Measurements from ENCODE around the gene DERL2.

Gene DERL2

DNA sequence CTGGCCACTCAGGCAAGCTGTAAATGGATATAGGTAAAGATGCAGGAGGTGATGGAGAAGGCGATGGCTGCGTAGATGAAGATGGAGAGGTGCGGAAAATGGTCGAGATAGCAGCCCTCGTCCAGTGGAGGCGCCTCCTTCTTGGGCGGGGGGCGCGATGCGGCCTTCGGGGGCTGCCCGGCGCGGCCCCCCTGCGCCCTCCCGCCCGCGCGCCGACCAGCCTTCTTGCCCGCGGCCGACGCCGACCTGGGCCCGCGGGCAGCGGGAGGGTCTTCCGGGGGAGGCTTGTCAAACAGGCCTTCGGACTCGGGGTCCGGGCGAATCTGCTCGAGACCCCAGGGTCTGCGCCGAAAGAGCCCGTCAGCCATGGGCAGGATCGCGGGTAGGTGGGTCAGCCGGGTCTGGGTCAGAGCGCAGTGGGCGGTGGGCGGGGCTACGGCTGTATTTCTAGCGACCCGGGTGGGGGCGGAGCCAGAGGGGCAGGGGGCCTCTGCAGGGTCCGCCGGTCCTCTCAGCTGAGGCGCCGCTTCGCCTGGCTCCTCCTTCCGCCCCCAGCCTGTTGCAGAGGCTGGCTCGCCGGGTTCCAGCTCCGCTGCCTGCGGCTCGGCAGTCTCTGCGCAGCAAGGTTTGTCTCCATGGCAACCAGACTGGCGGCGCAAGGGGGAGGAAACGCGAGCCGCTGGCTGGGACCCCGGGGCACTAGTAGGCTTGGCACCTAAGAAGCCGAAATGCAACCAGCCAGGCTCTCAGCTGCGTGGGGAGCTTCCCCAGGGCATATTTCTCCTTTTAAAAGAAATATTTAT is 14.8 kb upstream of the DERL2 start:
- peak; percentile 82 for DNase-seq

DNA sequence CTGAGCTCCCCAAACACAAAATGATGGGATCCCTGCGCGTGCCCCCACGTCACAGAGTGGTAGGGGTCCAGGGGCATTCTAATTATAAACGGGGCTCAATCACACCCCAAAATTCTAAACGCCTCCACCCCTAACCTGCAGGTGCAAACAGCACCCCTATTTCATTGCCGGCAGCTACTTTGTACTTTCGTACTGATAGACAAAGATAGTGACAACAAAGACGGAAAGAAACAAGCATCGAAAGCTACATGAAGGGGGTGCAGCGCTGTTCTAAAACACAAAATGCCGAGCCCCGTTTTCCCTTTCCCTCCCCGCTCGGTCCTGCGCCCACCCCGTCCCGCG is 14.2 kb upstream of the DERL2 start:
- peak; percentile 38 for DNase-seq

DNA sequence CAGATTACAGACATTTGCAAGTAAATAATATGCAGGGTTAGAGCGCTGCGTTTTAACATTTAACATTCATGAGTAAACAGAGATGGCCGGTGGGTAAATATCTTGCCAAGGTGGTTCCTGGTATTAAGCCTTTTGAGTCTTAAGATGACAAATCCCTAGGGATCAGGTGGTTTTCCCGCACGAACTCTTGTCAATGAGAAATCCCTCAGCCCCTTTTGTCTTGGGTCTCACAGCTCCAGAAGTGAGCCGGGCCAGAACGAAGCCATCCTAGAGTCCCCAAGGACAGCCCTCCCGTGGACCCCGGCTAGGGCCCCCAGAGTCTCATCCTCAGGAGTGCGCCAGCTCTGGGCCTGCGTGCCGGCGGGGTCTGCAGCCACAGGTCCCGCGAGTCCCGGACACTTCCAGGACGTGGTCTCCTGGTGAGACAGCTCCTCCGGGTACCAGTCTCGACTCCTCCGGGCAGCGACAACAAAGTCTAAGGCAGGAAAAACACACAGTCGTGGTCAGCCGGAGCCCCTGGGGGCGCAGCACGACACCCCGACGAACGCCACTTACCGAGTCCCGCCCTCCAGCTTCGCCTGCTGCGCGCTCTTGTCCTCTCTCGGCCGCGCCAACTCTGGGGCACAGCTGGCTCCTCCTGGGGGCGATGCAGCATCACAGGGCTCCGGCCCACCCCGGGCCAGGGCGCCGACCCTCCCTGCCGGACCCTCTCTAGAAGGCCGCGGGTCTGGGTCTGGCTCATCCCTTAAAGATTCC is 13.7 kb upstream of the DERL2 start:
- DNase-seq = no peak

DNA sequence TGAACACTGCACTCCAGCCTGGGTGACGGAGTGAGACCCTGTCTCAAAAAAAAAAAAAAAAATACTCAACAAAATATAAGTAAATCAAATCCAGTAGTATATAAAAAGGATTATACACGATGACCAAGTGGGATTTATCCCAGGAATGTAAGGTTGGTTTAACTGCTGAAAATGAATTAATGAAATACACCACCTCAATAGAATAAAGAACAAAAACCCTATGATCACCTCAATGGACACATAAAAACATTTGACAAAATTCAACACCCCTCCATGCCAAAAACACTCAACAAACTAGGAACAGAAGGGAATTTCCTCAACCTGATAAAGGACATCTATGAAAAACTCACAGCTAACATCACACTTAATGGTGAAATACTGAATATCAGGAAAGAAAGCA is 7.0 kb upstream of the DERL2 start:
- no peak for DNase-seq

DNA sequence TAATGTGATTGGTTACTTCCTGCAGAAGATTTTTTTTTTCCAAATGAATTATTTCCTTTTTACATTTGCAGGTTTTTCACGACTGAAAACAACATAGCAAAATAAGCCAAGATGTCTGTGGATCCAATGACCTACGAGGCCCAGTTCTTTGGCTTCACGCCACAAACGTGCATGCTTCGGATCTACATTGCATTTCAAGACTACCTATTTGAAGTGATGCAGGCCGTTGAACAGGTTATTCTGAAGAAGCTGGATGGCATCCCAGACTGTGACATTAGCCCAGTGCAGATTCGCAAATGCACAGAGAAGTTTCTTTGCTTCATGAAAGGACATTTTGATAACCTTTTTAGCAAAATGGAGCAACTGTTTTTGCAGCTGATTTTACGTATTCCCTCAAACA is 2.8 kb upstream of the DERL2 start:
- DNase-seq = no peak

DNA sequence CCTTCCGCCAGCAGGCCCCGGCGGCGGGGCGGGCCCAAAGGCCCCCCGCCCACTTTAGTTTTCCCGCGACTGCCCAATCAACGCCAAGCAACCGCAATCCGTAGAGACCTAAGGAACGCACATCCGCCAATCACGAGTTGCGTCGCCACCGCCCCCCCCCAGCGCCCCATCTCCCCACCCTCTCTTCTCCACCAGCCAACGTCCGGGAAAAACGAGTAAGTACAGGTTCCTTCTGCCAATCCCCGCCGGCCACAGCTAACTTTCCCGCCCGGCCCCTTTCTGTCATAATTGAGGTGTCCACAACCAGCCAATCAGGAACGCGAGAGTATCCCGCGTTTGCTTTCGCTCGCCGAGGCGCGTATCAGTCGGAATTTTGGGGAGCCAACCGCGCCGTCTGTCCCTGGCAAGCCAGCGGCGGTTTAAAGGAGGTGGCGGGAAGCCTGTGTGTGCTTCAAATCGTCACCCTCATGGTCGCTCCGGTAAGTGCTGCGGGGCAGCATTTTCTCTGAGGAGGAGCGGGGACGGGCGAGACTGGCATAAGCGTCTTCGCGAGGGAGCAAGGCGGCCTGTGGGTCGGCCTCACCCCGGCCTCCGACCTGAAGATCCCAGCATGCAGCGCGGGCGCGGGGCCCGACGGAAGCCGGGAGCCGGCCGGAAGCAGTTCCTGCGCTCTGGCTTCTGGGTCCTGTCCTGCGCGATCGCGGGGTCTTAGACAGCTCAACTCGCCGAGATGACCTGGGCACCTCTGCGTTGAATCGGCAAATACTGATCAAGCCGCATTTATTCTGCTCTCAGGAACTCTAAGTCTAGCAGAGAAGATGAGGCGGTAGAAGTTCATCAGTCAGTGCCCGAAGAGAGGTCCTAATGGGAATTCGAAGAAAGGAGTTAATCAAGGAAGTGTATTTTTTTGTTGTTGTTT is 487 bp upstream of the DERL2 start, which contains the start of gene MIS12:
TSS of gene MIS12 (plus strand) at position 361 of the 919 bp plus-strand sequence. CDS start 2,297 bp downstream, outside the sequence.
- DNase-seq = peak; percentile 97

DNA sequence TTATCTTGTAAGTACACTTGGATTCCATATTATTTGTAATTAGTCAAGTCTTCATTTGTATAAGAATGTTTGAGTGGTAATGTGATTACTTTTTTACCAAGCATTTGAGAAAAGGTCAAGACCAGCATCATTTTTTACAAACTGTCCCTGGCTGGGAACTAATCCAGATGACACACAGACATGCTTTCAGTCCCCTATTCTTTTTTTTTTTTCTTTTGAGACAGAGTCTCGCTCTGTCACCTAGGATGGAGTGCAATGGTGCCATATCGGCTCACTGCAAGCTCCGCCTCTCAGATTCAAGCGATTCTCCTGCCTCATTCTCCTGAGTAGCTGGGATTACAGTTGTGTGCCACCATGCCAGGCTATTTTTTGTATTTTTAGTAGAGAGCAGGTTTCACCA is 4.5 kb downstream of the DERL2 start:
- no peak for DNase-seq

DNA sequence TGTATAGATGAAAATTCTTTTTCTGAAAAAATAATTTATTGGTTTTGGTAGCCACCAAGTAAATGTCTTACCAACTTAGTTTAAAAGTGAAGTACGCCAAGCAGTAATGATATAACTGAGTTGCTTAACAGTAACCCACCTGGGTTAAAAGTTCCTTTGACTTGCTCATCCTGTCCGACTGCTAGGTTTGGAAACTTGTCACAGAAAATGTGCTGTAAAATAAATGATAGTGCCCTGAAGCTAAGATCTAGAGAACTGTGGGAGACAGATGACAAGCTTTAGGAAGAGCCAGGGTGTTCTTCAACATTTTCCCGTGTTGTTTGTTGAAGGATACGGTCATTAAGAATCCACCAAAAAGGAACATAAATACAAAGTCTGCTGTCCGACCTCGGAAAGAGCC is 5.0 kb downstream of the DERL2 start:
- no peak for DNase-seq

DNA sequence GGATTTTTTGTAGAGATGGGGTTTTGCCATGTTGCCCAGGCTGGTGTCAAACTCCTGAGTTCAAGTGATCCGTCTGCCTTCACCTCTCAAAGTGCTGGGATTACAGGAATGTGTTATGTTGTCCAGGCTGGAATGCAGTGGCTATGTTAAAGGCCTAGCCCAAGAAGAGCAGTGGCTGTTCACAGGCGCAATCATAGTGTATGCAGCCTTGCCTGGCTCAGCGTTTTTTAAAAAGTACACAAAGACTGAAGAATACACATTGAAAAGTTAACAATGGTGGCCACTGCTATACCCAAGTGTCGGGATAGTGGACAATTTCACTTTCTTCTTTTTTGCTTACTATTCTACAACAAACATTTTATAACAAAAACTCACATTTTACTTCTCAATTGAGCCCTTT is 7.0 kb downstream of the DERL2 start:
- no peak for DNase-seq

DNA sequence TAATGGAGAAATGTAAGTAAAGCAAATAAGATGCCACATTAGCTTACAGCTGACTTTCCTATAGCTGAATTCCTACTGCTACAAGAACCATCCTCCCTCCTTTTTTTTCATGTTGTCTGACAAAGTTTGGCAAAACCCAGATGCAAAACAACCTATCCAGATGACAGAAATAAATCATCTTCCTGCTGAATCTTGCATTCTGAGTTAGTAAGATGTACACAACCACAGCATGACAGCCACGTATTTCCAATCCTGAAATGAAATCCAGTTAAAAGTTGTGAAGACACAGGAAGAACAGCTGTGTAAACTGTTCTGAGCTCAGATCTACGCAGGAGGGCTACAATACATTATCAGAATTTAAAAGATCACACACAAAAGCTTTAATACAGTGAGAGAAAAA is 12.1 kb downstream of the DERL2 start:
- no peak for DNase-seq

DNA sequence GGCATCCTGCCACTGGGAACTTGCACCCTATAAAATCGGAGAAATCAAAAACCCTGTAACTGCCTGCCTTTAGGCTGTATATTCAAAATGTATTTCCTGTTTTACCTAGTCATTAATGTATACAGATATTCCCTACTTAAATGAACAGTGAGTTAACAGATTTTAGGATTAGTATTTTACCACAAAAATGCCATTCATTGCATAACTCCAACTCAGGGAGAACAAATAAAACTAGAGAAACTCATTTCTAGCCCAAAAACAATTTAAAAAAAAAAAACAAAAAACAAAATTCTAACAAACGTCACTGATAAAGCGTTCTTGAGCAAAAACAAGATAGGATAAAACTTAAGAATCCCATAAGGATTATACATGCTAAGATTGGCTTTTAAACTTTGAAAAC is 13.5 kb downstream of the DERL2 start:
- no peak for DNase-seq

DNA sequence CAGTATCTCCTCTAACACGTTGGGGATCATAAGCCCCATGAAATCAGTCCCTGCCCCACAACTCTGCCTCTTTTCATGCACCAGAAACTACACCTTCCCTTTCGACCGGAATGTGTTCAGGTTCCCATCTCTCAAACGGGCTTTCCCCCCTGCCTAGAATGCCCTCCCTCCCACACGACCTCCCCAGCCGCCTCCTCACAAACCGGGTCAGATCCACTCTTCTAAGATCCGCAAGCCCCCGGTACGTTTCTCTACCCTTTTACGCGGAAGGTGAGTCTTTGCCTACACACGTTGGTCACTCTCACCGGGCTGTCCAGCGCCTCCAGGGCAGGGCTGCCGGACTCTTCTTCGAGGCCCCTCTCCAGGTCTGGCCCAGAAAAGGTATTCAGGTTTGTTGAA is 17.9 kb downstream of the DERL2 start:
- peak; percentile 37 for DNase-seq

DNA sequence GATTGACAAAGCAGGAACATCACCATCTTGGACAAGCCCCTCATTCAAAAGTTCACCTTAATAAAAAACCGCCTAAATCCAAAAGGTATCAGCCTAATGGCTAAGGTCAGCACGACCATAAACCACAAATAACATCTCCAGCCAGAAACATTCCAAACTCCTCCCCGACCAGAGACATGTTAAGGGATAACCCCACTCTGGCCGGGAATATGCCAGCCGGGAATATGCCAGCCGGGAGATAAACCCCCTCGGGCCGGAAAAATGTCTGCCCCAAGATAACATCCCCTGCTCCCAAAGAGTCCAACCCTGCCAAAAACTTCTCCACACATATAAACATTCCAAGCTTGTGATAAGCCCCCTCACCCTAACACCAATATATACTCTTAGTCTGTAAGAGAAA is 18.6 kb downstream of the DERL2 start:
- DNase-seq = no peak

DNA sequence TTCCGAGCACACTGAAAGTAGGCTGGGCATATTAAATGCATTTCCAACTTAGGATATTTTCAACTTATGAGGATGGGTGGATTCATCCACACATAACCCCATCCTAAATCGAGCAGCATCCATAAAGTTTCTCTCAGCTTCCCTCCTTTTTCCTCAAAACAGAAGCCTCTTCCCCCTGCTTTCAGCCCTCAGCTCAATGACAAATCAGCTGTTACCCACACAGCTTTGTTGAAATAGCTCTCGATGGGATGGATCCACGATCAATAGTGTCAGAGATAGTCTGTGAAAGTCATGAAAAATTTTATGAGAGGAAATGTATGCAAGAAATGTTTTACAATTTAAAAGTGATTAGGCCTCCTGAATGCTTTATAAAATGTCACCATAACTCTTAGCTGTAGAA is 19.7 kb downstream of the DERL2 start:
- DNase-seq = no peak

DNA sequence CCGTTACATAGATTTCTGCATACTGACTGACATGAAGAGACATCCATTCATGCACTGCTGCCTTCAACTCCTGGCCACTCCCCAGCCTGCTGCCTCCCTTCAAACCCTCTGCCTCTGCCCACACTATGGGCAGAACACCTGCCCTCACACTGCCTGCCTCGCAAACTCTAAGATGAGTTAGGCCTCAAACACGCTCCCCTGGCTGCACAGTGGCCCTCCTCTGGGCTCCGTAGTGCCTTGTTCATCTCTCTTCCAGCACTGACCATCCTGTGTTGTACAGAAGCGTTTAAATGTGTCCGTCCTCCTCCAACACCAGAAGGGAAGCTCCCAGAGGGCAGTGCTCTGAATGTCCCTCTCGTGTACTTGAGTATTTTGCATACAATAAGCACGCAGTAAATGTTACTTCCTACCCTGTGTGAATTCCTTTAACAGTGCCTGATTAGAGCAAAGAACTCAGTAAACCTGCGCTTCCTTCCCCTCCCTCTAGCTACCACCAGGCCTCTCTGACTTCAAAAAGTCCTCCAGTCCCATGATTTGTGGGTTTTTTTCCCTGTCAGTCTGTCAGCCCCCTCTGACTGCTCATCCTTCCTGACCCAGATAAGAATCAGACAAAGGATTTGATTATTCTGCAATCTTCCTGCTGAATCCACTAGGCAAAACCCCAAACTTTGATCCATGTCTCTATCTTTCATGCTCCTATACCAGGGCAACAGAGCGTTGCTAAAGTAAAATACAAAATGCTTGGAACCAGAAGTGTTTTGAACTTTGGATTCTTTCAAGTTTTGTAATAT is 21.1 kb downstream of the DERL2 start:
- DNase-seq = no peak

DNA sequence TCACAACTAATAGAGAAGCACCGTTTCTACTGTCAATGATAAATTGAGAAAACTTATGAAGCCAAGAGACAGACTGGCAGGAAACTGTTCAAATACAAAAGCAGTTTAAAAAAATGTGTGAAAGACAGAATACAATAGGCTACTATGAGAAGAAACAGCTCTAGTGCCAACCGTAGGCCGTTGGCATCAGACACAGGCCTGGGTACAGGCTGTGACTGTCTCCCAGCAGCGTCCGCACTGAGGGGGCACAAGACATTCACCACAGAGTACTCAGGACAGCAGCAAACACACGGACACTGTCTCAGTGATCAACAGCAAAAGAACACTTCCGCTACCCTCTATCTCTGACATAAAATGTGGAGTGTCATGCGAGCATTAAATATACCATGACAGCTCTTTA is 39.2 kb downstream of the DERL2 start:
- no peak for DNase-seq

DNA sequence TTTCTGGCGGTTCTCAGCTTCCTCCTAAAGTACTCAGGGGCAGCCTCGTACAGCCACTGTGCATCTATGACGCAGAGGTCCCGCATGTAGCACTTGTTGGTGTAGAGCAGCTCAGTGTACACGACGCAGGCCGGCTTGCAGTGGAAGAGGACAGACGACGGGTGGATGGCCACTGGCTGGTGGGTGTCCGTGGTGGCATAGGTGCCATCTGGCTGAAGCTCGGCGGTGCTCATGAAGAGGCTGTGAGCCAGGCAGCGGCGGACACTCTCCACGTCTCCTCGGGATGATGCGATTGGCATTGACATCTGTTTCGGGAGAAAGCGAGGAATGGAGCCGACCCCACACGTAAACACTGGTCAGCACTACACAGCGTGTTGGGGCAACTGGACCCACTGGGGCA is 41.8 kb downstream of the DERL2 start:
- DNase-seq = no peak

DNA sequence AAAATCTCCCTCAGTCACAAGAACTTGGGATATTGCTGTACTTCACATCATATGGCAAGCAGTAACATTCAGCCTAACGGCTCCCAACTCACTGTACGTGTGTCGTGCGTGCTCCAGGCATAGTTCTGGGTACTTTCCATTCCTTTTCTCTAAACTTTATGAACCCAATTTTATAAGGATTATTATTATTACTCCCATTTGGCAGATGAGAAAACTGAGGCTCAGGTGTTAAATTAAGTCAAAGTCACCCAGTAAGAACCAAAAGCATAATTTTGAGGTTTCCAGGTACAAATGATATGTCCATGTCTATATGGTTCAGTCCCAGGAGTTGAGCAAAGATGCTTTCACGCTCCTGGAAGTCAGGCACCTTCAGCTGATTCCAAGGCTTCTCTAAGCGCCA is 42.2 kb downstream of the DERL2 start:
- no peak for DNase-seq

DNA sequence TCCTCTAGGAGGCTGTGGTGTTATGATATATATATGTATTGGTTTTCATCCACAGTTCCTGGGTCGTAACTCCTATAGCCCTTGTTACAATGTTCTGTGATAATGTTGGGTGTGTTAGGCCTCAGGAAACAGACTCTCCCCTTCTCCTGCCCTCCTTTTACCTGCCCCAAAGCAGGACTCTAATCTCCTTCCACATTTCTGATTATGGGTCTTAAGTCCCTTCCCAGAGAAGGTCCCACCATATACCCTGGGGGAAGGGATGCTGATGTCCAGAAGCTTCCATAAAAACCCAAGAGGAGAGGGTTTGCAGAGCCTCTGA is 46.6 kb downstream of the DERL2 start:
- no peak for DNase-seq

DNA sequence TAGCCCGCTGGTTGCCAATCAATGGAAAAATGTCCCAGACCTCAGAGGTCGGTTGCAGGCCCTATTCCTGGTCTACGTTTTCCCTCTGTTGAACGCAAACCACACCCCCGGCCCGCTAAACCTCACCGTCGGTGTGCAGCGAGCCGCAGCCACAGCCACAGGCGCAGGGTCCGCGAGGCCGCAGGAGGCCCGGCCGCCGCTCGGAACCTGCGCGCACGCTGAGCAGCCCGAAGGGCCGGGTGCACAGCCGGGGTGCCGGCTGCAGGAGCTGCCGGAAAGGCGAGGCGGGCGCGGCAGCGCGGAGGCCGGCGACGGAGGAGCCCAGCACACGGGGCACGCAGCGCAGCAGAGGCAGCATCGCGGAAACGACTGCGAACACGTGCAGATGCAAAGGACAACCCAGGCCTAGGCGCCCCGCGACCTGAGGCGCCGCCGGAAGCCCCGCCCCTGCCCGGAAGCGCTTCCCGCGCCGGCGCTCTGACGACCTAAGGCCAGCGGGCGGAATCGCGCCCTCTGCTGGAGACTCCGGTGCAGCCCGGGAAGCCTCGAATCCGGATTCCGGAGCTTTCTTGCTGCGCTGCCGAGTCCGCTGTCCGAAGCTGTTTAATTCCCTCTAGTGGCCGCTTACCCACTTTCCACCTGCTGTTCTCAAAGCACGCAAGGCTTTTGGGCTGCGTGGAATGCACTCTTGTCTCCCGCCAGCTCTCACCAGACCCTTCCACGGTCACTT is 47.1 kb downstream of the DERL2 start, which contains the start of gene C1QBP:
TSS of gene C1QBP (minus strand) at position 440 of the 730 bp plus-strand sequence. CDS start at position 358, 82 bp downstream.
- peak; percentile 95 for DNase-seq

DNA sequence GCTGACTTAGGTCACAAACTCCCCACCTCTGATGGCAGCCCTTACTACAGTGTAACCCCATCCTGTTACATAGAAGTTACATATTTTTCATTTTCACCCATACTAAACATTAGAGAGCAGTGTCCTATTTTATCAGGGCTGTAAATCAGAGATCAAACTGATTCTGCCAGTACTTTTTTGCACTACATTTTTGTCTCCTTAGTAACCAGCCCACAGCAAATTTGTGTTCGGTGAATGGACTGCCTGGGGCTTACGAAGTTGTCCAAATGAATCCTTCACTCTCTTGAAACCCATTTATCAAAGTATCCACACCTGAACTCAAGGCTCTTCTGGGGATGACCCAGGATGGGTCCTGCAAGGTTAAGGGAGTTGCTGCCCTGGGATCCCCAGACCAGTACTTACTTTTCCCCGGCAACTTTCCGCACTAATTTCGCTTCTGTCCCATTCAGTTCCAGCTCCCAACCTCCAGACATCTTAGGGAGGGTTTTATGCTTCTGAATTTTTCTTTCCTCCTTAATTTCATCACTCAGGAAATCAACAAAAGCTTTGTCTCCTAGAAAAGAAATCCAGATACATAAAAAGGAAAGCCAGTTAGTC is 48.2 kb downstream of the DERL2 start:
- no peak for DNase-seq

Data from stimulated activated CD8-positive, alpha-beta memory T cell treated with anti-CD3 and anti-CD28 coated beads, Interleukin-4, amount 100 ng/mL, for 48 hours (primary cell).